Measurements from ENCODE around the gene SLCO2A1. TPM values are rescaled to one million over a fixed set of nuclear protein-coding genes. Genes with fewer than 3 reads are reported as not detected.
A peak's percentile ranks its signal among the peaks of the same experiment; 100 is the strongest.

Gene SLCO2A1
- polyA plus RNA-seq, 1 donor from 2014 or later = not detected

GRCh38 chr3:134031348-134031915, 1.7 kb upstream of the SLCO2A1 start:
- peaks cover 0 to 1% (median 0%) of the 10 kb centered on the region in 3 donors for H3K9me3 Mint-ChIP-seq
- H3K27me3 Mint-ChIP-seq = peaks cover 35% of the 10 kb centered on the region
- peaks cover 0 to 2% (median 2%) of the 10 kb centered on the region in 3 donors for H3K4me1 Mint-ChIP-seq
- H3K4me3 Mint-ChIP-seq = no peak overlapping the region
- H3K27ac Mint-ChIP-seq = no peak overlapping the region
- no peaks in the 10 kb centered on the region for H3K36me3 Mint-ChIP-seq

GRCh38 chr3:134030379-134031347, 938 bp upstream of the SLCO2A1 start:
- H3K4me3 Mint-ChIP-seq = peak overlapping the region in 2 of 4 donors; percentile 6 to 83
- peaks cover 0 to 1% (median 0%) of the 10 kb centered on the region in 3 donors for H3K9me3 Mint-ChIP-seq
- peaks cover 38% of the 10 kb centered on the region for H3K27me3 Mint-ChIP-seq

GRCh38 chr3:134029256-134029733, 430 bp downstream of the SLCO2A1 start:
- peaks cover 0 to 2% (median 2%) of the 10 kb centered on the region in 3 donors for H3K4me1 Mint-ChIP-seq
- H3K27ac Mint-ChIP-seq = no peak overlapping the region
- H3K4me3 Mint-ChIP-seq = peak overlapping the region in 1 of 4 donors; percentile 17
- peaks cover 0 to 1% (median 0%) of the 10 kb centered on the region in 3 donors for H3K9me3 Mint-ChIP-seq
- peaks cover 35% of the 10 kb centered on the region for H3K27me3 Mint-ChIP-seq
- H3K36me3 Mint-ChIP-seq = no peaks in the 10 kb centered on the region

More at GRCh38 chr3:134030379-134031347, 938 bp upstream of the SLCO2A1 start:
- H3K36me3 Mint-ChIP-seq = no peaks in the 10 kb centered on the region
- peaks cover 0 to 2% (median 2%) of the 10 kb centered on the region in 3 donors for H3K4me1 Mint-ChIP-seq
- no peak overlapping the region for H3K27ac Mint-ChIP-seq

DNA sequence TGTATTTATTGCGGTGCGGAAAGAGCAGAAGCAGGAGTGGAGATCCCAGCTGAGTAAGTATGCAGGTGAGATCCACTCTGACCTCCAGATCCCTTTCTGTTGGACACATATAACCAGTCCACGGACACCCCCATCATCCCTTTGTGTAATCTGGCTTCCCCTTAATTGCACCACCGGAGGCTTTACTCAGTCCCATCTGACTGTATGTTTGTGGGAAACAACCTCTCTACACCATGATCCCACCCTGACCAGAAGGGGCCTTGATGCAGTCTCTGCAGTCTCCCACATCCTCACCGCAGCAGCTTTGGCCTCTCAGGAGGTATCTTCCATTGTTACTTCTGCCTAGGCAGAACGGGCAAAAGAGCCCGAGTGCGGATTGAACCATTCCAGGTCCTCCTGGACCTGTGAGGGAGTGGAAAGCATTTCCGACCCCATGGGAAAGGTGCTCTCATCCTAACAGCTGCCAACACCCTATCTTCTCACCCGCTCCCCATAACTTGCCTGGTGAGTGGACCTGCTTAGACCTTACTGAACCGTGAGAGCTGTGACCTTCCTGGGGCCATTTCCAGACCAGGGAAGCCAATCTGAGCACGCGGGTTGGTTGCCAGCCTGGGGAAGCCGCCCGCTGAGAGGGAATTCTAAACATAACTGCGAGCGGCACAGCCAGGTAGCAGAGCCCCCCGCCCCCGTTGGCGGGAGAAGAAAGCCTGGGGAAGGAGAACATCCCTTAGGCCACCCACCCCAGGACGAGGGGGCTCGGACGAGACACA, 1.1 kb downstream of the SLCO2A1 start:
- H3K4me3 Mint-ChIP-seq = peak overlapping the region in 2 of 4 donors; percentile 17 to 18
- no peaks in the 10 kb centered on the region for H3K36me3 Mint-ChIP-seq
- peaks cover 38% of the 10 kb centered on the region for H3K27me3 Mint-ChIP-seq
- peaks cover 0 to 2% (median 2%) of the 10 kb centered on the region in 3 donors for H3K4me1 Mint-ChIP-seq
- H3K9me3 Mint-ChIP-seq = peaks cover 0 to 1% (median 0%) of the 10 kb centered on the region in 3 donors
- H3K27ac Mint-ChIP-seq = no peak overlapping the region

- peaks cover 36% of the 10 kb centered on the region for H3K27me3 Mint-ChIP-seq
- no peak overlapping the region for H3K27ac Mint-ChIP-seq
- no peak overlapping the region for H3K4me3 Mint-ChIP-seq
Observed at GRCh38 chr3:134027631-134028030, 2.1 kb downstream of the SLCO2A1 start.

GRCh38 chr3:134020135-134020680, 9.5 kb downstream of the SLCO2A1 start:
- Mint-ChIP-seq H3K36me3 (no peaks in the 10 kb centered on the region), H3K27ac (peak overlapping the region in 1 of 3 donors; percentile 75), H3K4me1 (no peaks in the 10 kb centered on the region)

More at GRCh38 chr3:134027631-134028030, 2.1 kb downstream of the SLCO2A1 start:
- Mint-ChIP-seq H3K36me3 (no peaks in the 10 kb centered on the region), H3K4me1 (peaks cover 0 to 2% (median 2%) of the 10 kb centered on the region in 3 donors), H3K9me3 (peaks cover 0 to 1% (median 0%) of the 10 kb centered on the region in 3 donors)

GRCh38 chr3:134018850-134019249, 10.9 kb downstream of the SLCO2A1 start:
- Mint-ChIP-seq H3K4me1 (no peaks in the 10 kb centered on the region), H3K36me3 (no peaks in the 10 kb centered on the region), H3K4me3 (no peak overlapping the region), H3K27me3 (peaks cover 7% of the 10 kb centered on the region), H3K9me3 (peaks cover 0 to 5% (median 4%) of the 10 kb centered on the region in 3 donors), H3K27ac (no peak overlapping the region)

More at GRCh38 chr3:134020135-134020680, 9.5 kb downstream of the SLCO2A1 start:
- H3K27me3 Mint-ChIP-seq = peaks cover 7% of the 10 kb centered on the region
- H3K9me3 Mint-ChIP-seq = peaks cover 0 to 5% (median 4%) of the 10 kb centered on the region in 3 donors
- H3K4me3 Mint-ChIP-seq = no peak overlapping the region

DNA sequence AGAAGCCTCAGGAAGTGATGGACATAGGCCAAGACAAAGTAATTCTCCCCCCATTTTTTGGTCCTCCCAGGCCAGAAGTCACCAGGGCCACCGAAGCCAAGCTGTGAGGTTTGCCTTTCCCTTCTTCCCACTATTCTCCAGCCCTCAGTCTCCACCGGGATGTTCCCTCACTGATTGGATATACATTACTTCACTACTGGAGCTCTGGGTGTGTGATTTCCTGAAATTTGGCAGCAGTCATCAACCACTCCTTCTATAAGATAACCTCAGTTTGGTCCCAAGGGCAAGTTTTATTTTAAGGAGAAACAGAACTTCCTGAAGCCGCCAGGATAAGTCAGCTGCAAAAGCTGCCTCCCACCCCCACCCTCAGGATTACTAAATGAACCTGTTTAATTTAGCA, 11.3 kb downstream of the SLCO2A1 start:
- no peaks in the 10 kb centered on the region for H3K36me3 Mint-ChIP-seq
- no peaks in the 10 kb centered on the region for H3K4me1 Mint-ChIP-seq
- H3K9me3 Mint-ChIP-seq = peaks cover 0 to 5% (median 4%) of the 10 kb centered on the region in 3 donors
- no peak overlapping the region for H3K4me3 Mint-ChIP-seq
- H3K27ac Mint-ChIP-seq = no peak overlapping the region
- H3K27me3 Mint-ChIP-seq = peaks cover 7% of the 10 kb centered on the region

DNA sequence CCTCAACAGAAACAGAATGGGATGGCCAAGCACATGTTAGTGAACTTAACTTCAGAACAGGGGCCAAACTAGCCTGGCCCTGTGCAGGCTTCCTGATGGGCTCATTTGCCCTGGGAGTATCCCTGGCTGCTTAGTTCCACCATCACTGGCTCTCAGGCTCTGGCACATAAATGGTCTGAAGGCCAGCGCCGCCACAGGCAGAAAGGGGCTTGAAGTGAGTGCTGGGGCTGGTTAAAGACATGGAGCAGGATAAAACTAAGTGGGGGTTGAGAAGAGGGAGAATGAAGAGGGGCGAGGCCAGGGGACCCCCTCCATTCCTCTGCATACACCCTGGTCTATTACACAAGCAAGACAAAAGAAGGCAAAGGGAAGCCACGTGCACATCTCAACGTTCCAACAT, 12.2 kb downstream of the SLCO2A1 start:
- Mint-ChIP-seq H3K4me1 (no peaks in the 10 kb centered on the region), H3K36me3 (no peaks in the 10 kb centered on the region), H3K4me3 (no peak overlapping the region), H3K9me3 (peaks cover 0 to 5% (median 4%) of the 10 kb centered on the region in 3 donors), H3K27me3 (peaks cover 7% of the 10 kb centered on the region), H3K27ac (no peak overlapping the region)

- no peaks in the 10 kb centered on the region for H3K4me1 Mint-ChIP-seq
- peaks cover 0 to 5% (median 4%) of the 10 kb centered on the region in 3 donors for H3K9me3 Mint-ChIP-seq
- no peak overlapping the region for H3K27ac Mint-ChIP-seq
- H3K4me3 Mint-ChIP-seq = no peak overlapping the region
- H3K36me3 Mint-ChIP-seq = no peaks in the 10 kb centered on the region
- peaks cover 7% of the 10 kb centered on the region for H3K27me3 Mint-ChIP-seq
Observed at GRCh38 chr3:134014270-134014669, 15.5 kb downstream of the SLCO2A1 start.

- no peaks in the 10 kb centered on the region for H3K36me3 Mint-ChIP-seq
- no peak overlapping the region for H3K4me3 Mint-ChIP-seq
- peaks cover 7% of the 10 kb centered on the region for H3K27me3 Mint-ChIP-seq
- peaks cover 0 to 5% (median 4%) of the 10 kb centered on the region in 3 donors for H3K9me3 Mint-ChIP-seq
- no peak overlapping the region for H3K27ac Mint-ChIP-seq
- no peaks in the 10 kb centered on the region for H3K4me1 Mint-ChIP-seq
Observed at GRCh38 chr3:134013280-134013679, 16.4 kb downstream of the SLCO2A1 start.

DNA sequence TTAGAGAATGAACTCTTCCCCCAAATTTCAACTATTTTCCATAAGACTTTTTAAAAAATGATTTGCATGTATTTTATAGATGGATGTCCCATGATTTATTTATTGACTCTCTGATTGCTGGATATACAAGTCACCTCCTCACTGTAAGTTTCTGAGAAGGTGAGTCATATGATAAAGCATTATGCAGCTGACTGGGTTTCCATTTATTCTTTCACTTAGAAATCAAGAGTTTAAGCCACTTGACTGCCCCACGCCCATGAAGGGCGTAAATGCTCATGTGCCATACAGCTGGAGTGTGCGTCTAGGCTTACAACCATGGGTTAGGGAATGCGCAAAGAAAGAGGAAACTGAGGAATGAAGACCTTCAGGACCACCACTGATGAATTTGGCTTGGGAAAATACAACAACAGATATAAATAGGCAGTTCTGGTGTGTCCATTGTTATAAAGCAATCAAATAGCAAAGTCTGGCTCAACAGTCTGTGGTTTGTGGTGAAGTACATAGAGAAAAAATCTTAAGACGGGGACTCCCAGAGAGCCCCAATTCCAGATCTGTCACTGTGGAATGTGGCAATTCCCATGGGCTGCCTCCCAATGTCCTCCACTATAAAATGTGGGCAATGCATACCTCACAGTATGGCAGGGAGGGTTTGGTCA, 20.3 kb downstream of the SLCO2A1 start:
- Mint-ChIP-seq H3K4me1 (no peaks in the 10 kb centered on the region), H3K27ac (no peak overlapping the region), H3K27me3 (peaks cover 7% of the 10 kb centered on the region), H3K4me3 (no peak overlapping the region), H3K9me3 (peaks cover 0 to 4% (median 4%) of the 10 kb centered on the region in 3 donors), H3K36me3 (no peaks in the 10 kb centered on the region)

- Mint-ChIP-seq H3K4me1 (no peaks in the 10 kb centered on the region), H3K27ac (no peak overlapping the region), H3K27me3 (peaks cover 7% of the 10 kb centered on the region), H3K4me3 (no peak overlapping the region), H3K36me3 (no peaks in the 10 kb centered on the region), H3K9me3 (peaks cover 0 to 5% (median 4%) of the 10 kb centered on the region in 3 donors)
Observed at GRCh38 chr3:134008630-134009156, 21.0 kb downstream of the SLCO2A1 start.
